NCI-H2081 treated with DMSO at 0.1 percent for 48 hours (cell line): ENCODE measurements around the gene GPR27.

Experiments
- DNase-seq: peaks from one replicate; lab custom pipeline; 2025; lab: John Stamatoyannopoulos, UW

The GPR27 gene

DNA sequence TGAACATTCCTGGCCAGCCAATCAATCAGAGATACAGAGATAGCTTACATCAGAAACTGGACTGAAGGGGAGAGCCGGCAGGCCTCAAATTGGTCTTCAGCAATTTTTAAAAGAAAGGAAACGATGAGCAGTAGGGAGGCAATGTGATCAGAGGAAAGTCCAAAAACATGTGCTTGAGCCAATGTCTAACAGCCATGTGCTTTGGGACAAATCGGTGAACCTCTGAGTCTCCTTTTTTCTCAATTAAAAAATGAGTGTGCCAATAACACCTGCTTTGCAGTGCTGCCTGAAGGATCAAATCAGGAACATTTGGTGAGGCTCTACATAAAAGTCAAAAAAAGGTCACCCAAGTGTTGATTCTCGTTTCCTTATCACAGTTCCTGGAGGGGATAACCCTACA, 21.0 kb upstream of the GPR27 start:
- no peak for DNase-seq

GRCh38 chr3:71733319-71733718, 20.3 kb upstream of the GPR27 start:
- no peak for DNase-seq

DNA sequence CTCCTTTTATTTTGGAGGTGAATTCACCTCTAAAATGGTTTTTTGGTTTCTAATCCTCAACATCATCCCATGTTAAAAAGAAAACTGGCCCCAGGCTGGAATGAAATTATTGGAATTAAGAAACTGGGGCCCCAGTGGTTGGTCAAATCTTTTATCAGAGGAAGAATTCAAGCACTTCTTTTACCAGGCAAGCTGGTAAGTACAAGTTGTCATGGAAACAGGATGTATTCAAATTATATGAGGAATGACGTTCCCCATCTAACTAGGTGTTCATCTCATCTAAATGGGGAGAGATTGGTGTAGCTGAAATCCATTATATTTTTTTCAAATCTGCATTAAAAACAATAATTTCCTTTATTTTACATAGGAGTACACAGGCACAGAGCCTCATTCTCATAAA, 18.8 kb upstream of the GPR27 start:
- no peak for DNase-seq

DNA sequence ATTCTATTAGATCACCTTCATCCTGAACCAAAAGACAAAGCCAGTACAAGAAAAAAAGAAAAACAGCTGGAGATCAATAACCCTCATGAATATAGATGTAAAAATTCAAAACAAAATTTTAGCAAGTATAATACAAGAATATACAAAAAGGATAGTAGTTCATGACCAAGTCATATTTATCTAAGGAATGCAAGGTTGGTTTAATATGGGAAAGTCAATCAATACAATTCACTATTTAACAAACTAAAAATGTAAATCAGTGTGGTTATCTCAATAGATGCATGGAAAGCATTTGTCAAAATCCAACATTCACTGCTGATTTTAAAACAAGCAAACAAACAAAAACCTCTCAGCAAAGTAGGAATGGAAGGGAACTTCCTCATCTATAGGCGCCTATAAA, 11.0 kb upstream of the GPR27 start:
- DNase-seq = no peak

- no peak for DNase-seq
Observed at GRCh38 chr3:71744738-71745137, 8.9 kb upstream of the GPR27 start.

GRCh38 chr3:71751602-71752001, 2.1 kb upstream of the GPR27 start:
- no peak for DNase-seq

- no peak for DNase-seq
Observed at GRCh38 chr3:71752831-71753700, 589 bp upstream of the GPR27 start.

GRCh38 chr3:71754610-71755253, 1.1 kb downstream of the GPR27 start:
- no peak for DNase-seq

DNA sequence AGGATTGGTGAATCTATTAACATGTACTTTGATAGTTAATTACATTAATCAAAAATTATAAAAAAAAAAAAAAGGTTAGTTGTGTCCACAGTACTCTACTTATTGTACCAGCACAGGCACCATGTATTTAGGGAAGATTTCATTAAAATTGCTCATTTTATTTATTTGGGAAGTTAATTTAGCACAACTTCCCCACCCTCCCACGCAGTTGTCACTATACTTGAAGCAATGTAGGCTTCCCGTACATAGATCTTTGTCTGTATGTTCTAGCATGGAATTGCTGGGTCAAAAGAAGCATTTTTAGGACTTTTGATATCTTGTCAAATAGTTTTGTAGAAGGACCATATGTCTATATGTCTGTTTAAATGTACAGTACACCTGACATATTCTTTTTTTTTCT, 4.4 kb downstream of the GPR27 start:
- no peak for DNase-seq

DNA sequence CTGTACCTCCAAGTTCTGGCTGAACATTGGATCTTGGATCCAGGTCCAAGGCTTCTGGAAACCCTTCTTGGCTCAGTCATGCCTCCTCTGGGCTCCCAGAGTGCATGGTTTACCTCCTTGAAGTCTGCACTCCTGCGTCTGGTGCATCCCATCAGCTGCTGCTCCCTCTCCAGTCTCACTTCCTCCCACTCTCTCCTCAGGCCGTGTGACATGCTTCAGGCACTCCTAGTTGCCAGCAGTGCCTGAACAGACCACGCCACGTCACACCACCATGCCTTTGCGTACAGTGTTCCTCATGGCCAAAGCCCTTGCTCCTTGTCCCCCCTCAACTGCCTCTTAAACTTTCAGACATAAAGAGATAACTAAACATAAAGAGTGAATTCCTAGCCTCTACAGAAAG, 5.7 kb downstream of the GPR27 start:
- no peak for DNase-seq

- DNase-seq = no peak
Observed at GRCh38 chr3:71760140-71760539, 6.5 kb downstream of the GPR27 start.

DNA sequence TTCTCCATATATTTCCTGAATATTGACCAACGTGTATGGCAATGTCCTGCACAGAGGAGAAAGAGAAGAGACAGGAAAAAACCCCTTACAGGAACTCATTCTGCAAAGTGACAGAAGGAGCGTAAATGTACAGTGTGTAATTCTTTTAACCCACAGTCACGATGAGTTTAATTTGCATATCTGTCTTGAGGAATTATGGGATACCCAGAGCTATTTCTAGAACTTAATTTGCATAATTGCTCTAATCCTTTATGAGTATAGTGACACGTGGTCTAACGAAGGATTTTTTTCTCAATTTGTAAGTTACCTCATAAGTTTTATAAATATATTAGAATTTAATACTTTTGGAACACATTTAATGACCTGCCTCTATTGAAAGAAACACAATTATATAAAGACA, 9.8 kb downstream of the GPR27 start:
- no peak for DNase-seq

DNA sequence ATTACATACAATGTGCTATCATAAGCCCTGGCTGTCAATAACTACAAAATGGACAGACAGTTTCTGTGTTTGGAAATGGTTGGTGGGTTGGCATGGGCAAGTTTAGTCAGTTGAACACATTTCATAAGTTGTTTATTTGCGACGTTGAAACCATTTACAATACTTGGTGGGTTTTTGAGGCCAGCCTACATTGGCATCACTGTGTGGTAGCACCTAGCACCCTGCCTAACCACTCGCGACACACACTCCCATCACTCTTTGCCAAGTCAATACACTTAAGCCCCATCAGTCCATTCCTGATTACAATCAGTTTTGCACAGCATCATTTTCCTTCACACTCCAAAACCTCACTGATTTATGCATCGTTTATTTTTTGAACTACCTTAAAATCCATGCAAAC, 17.5 kb downstream of the GPR27 start:
- no peak for DNase-seq

DNA sequence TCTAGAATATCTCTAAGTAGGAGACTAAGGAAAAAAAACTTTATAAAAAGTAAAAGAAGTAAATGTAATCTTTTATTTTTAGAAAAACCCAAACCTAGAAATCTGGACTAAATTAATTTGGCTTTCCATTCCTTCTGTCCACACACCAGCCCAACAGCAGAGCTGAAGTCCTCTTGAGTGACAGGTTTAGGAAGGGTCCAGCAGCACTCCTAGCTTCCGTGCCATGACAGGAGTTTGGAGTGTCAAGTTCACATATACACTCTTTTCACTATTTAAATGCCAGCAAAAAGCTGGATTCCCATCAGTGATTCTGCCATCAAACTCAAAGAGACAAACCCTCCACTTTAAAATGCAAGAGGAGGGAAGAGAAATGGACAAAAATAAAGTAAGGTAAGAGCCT, 18.2 kb downstream of the GPR27 start:
- no peak for DNase-seq

DNA sequence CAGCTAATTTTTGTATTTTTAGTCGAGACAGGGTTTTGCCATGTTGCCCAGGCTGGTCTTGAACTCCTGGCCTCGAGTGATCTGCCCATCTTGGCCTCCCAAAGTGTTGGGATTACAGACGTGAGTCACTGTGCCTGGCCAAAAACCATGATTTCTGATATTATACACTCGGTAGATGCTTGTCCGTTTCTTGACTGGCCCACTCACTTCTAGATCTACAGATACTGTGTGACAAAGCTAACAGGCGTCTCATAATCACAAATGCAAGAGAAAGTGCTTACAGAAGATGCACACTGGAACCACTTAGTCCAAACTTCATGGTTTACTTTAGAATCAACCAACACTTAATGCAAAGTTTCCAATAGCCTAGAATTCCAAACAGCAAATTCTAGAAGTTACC, 22.9 kb downstream of the GPR27 start:
- DNase-seq = no peak

GRCh38 chr3:71778353-71778752, 24.7 kb downstream of the GPR27 start:
- no peak for DNase-seq

DNA sequence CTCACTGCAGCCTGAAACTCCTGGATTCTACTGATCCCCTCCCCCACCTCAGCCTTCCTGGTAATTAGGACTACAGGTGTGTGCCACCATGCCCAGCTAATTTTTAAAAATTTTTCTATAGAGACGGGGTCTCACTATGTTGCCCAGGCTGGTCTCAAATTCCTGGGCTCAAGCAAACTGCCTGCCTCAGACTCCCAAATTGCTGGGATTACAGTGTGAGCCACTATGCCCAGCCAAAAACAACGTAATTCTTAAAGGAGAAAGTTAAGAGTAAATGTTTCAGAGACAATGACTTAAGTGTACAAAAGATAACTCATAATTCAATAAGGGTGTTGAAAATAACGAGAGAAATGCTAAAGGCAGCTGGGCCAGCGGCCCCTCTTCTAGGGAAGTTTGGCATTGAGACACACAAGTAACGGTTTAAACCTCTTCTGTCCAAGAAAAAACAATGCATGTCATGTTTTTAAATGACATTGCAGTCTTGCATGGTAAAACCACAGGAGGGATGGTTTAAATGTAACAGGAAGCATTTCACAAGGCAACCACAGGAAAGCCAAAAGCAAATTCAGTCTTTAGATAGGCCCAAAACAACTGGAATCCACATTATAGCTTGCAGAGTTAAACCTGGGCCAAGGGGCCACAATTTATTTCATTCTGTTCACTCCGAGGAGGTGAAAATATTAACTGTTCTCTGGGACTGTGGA, 26.2 kb downstream of the GPR27 start:
- no peak for DNase-seq

- no peak for DNase-seq
Observed at GRCh38 chr3:71780430-71780829, 26.8 kb downstream of the GPR27 start.

- DNase-seq = no peak
Observed at GRCh38 chr3:71783152-71783551, 29.5 kb downstream of the GPR27 start.

DNA sequence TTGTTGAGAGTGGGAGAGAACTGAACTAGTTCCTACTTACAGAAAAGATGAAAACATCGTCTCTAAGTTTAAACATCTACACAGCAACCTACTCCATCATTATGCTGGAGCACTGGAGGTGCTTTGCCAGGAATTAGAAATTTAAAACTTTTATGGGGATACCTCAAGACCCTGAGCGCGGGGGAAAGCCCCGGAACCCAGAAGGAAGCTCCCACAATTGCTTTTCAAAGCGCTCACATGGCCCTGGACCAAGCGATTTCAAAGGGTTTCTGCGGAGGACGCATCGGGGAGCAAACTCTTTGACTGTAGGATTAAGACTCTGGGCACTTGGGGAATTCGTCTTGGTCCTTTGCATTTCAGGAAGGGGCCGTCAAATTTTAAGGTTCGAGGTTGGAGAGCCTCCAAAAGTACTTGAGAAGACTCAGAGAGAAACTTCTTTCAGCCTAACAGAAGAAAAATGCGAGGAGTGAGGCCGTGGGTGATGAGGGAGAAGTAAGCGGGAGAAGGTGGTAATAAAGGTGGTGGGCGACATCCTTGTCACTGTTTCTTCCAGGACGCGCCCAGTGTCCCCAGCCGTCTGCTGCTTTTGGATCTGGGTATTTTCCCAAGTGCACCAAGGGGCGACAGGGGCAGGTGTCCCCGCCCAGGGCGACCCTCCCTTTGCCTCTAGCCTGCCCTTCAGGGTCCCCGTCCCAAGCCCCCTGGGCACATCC, 30.7 kb downstream of the GPR27 start:
- no peak for DNase-seq

DNA sequence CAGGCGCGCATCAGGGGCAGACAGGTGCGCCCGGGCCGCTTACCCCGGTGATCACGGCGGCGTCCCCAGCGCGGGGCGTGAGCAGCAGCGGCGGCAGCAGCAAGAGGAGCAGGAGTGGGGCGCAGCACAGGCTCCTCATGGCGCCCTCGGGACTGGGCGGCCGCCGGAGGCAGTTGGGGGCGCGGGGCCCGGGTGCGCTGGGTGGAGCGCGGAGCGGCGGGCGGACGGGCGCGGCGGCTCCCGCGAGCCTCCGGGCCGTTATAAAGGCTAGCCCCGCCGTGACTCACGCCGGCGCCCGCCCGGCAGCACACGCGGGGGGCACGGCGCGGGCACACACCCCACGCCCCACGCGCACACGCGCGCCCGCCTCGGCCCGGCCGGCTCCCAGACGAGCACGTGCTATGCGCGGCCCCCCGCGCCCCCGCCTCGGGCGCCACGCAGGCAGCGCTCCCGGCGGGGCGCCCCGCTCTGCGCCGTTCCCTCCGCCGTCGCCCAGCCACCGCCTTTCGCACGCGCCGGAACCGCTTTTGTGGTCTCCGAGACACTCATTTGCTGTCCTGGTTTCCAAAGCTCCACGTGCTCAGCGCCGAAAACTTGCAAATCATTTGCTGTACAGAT, 31.4 kb downstream of the GPR27 start, which contains the start of gene PROK2:
Gene PROK2, minus strand, starts transcription at position 235 of the 618 bp plus-strand sequence. Its CDS starts 96 bp downstream, at position 139.
- no peak for DNase-seq
